BE2C (cell line): ENCODE results near the gene SLC4A9.

Source experiments
- DNase-seq: peaks from one replicate; pipeline ENCODE4 v3.0.0-alpha.2; 2020
- H3K27me3 ChIP-seq: fragments of 250-450 bp; sonication (Bioruptor Pico); 2 replicates; pipeline ENCODE4 v1.5.1; 2020; ENCODE audit warnings: mild to moderate bottlenecking
- H3K36me3 ChIP-seq: fragments of 250-450 bp; sonication (Bioruptor Pico); 2 replicates; pipeline ENCODE4 v1.5.1; 2020; ENCODE audit warnings: mild to moderate bottlenecking
- H3K4me1 ChIP-seq: fragments of 250-450 bp; sonication (Bioruptor Pico); 2 replicates; pipeline ENCODE4 v1.5.1; 2020
- H3K4me3 ChIP-seq: 2 replicates; pipeline ENCODE4 v1.5.1; 2011; ENCODE audit warnings: low read depth, low read length
- H3K9me3 ChIP-seq: fragments of 250-450 bp; sonication (Bioruptor Pico); 2 replicates; pipeline ENCODE4 v1.5.1; 2020
- TF ChIP-seq, protein P1 (sequence below): IDR thresholded peaks from 2 replicates; pipeline ENCODE4 v1.5.1; 2012; ENCODE audit warnings: mild to moderate bottlenecking, low read depth, low read length

Gene SLC4A9

GRCh38 chr5:140331638-140332037 lies 28.4 kb upstream of the SLC4A9 start:
- TF ChIP-seq, protein P1, sequence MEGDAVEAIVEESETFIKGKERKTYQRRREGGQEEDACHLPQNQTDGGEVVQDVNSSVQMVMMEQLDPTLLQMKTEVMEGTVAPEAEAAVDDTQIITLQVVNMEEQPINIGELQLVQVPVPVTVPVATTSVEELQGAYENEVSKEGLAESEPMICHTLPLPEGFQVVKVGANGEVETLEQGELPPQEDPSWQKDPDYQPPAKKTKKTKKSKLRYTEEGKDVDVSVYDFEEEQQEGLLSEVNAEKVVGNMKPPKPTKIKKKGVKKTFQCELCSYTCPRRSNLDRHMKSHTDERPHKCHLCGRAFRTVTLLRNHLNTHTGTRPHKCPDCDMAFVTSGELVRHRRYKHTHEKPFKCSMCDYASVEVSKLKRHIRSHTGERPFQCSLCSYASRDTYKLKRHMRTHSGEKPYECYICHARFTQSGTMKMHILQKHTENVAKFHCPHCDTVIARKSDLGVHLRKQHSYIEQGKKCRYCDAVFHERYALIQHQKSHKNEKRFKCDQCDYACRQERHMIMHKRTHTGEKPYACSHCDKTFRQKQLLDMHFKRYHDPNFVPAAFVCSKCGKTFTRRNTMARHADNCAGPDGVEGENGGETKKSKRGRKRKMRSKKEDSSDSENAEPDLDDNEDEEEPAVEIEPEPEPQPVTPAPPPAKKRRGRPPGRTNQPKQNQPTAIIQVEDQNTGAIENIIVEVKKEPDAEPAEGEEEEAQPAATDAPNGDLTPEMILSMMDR = no peak
- Histone ChIP-seq H3K9me3 (no peaks in the 10 kb centered on the region), H3K36me3 (no peaks in the 10 kb centered on the region), H3K4me3 (no peak overlapping the region), H3K27me3 (no peaks in the 10 kb centered on the region), H3K4me1 (no peaks in the 10 kb centered on the region)
- no peak for DNase-seq

DNA sequence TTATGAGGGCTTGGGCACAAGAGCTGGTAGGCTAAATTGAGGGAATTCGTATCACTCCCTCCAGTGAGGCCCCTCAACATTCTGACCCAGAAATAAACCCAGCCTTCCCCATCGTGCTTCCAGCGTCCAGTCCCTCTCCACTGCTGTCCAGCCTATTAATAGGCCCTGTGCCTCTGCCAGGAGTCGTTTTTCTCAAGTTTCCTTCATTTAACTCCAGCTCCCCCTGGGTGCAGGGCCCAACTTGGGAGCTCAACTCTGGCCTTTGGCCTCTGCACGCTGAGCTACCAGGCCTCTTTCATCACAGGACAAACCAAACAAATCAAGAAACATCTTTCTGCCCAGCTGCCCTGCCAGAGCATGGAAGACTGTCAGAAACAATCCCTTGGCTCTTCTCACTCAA lies 23.6 kb upstream of the SLC4A9 start:
- Histone ChIP-seq H3K4me1 (no peaks in the 10 kb centered on the region), H3K36me3 (no peaks in the 10 kb centered on the region), H3K9me3 (no peaks in the 10 kb centered on the region), H3K27me3 (no peaks in the 10 kb centered on the region), H3K4me3 (no peak overlapping the region)
- DNase-seq = no peak
- TF ChIP-seq, protein P1 = no peak

GRCh38 chr5:140337880-140338279 lies 22.1 kb upstream of the SLC4A9 start:
- TF ChIP-seq, protein P1 = no peak
- H3K9me3 ChIP-seq = no peaks in the 10 kb centered on the region
- no peak overlapping the region for H3K4me3 ChIP-seq
- H3K36me3 ChIP-seq = no peaks in the 10 kb centered on the region
- no peaks in the 10 kb centered on the region for H3K4me1 ChIP-seq
- no peaks in the 10 kb centered on the region for H3K27me3 ChIP-seq
- no peak for DNase-seq

DNA sequence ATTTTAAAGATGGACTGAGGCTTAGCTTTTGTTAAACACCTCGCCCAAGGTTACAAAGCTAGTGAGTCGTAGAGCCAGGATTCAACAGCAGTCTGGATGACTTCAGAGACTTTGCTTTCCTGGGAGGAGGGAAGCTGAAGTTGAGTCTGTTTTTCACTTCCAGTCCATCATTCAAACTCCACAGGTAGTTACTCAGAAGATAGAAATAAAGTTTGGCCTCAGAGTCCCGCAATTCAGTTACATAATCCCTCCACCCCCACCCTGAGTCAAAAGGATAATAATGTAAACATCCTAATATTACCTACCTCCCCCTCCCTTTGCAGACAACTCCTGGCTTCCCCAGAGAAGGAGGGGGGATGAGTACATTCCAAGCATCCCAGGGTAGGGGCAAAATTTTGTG lies 21.7 kb upstream of the SLC4A9 start:
- Histone ChIP-seq H3K27me3 (no peaks in the 10 kb centered on the region), H3K9me3 (no peaks in the 10 kb centered on the region), H3K36me3 (no peaks in the 10 kb centered on the region), H3K4me3 (no peak overlapping the region), H3K4me1 (no peaks in the 10 kb centered on the region)
- DNase-seq = no peak
- TF ChIP-seq, protein P1 = no peak

DNA sequence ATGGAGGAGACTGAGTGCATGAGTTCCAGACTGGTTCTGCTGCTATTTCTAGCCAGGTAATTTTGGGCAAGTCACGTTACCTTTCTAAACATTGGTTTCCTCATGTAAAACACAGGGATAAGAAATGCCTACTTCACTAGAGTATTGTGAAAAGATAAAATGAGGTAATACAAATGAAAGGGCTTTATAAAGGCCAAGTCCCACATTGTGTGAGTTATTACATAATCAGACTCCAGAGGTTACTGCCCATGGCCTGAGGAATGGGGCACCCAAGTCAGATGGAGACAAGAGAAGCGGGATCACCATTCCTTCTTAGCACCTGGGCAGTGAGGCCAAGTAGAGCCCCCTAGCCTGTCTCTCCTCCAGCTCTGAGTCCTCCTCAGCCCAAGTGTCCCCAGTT lies 21.1 kb upstream of the SLC4A9 start:
- no peak for DNase-seq
- H3K9me3 ChIP-seq = no peaks in the 10 kb centered on the region
- no peaks in the 10 kb centered on the region for H3K27me3 ChIP-seq
- H3K36me3 ChIP-seq = no peaks in the 10 kb centered on the region
- H3K4me1 ChIP-seq = no peaks in the 10 kb centered on the region
- TF ChIP-seq, protein P1 = no peak
- no peak overlapping the region for H3K4me3 ChIP-seq

DNA sequence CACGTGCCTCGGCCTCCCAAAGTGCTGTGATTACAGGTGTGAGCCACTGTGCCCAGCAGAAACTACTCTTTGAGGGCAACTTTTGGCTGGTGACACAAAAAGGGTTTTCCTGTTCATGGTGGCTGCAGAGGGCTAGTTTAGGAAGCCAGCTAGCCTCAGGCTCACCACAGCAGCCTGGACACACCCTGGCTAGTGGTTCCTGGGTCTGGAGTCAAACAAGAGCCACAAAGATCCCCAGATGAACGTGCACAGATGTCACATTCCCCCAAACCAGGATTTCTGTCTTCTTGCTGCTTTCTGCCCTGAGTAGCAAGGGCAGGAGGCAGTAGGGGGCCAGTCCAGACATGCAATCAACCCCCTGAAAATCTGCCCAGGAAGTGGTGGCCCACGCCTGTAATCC lies 20.4 kb upstream of the SLC4A9 start:
- TF ChIP-seq, protein P1 = no peak
- Histone ChIP-seq H3K4me1 (no peaks in the 10 kb centered on the region), H3K36me3 (no peaks in the 10 kb centered on the region), H3K27me3 (no peaks in the 10 kb centered on the region), H3K4me3 (no peak overlapping the region), H3K9me3 (no peaks in the 10 kb centered on the region)
- no peak for DNase-seq
